Endothelial cell of umbilical vein (primary cell): ENCODE data around the gene FXYD6. TPM values are rescaled to one million over a fixed set of nuclear protein-coding genes. Genes with fewer than 3 reads are reported as not detected.

Experiments used
- BruUV-seq: library from RNA; stranded (reverse); fragments of 400-500 nt; replicated peaks from 2 replicates; lab custom pipeline; 2021; lab: Mats Ljungman, UMichigan
- CTCF ChIA-PET: fragments of 300-600, 350-600 bp; sonication (Branson Sonifier 250); formaldehyde crosslinking; loops from one replicate; lab custom pipeline; 2021; ENCODE audit warnings: antibody characterized with exemption, inconsistent platforms; lab: Charles Lee
- POLR2A ChIA-PET: fragments of 300-600, 350-600 bp; sonication (Branson Sonifier 250); formaldehyde crosslinking; loops from one replicate; lab custom pipeline; 2021; ENCODE audit warnings: antibody characterized with exemption, inconsistent platforms; lab: Charles Lee
- DNase-seq: peaks from one replicate; pipeline ENCODE4 v3.0.0-alpha.2; 2011; ENCODE audit warnings: low read depth, low spot score
- FAIRE-seq: peaks from 2 replicates; lab custom pipeline; 2011; peaks lifted over from hg19 to GRCh38; lab: Jason Lieb, UNC
- H2AFZ ChIP-seq: 2 replicates; pipeline ENCODE4 v1.6.0; 2012; ENCODE audit warnings: low read depth, low read length, control low read depth, inconsistent platforms
- H3K27ac ChIP-seq: 2 replicates; pipeline ENCODE4 v1.5.1; 2011; ENCODE audit warnings: low read depth, mild to moderate bottlenecking, control low read depth, low read length, moderate library complexity; ENCODE audit not compliant: insufficient read depth
- H3K27me3 ChIP-seq, 2 experiments: 2 replicates each; pipeline versions ENCODE4 v1.6.0 to v1.6.1; 2011; ENCODE audit warnings: low read length in 2 of 2, mixed read lengths in 1 of 2; ENCODE audit not compliant: control insufficient read depth in 2 of 2, insufficient read depth in 2 of 2
- H3K36me3 ChIP-seq, 2 experiments: 2 replicates in 1 of 2; 3 replicates in 1 of 2; pipeline ENCODE4 v1.5.1; 2011; ENCODE audit warnings: low read length in 2 of 2, mild to moderate bottlenecking in 1 of 2, moderate library complexity in 1 of 2; ENCODE audit not compliant: control insufficient read depth in 2 of 2, insufficient read depth in 2 of 2; ENCODE audit errors: extremely low read depth in 1 of 2
- H3K4me1 ChIP-seq: 3 replicates; pipeline ENCODE4 v1.5.1; 2011; ENCODE audit warnings: mild to moderate bottlenecking, low read length; ENCODE audit not compliant: control insufficient read depth, insufficient read depth; ENCODE audit errors: extremely low read depth
- H3K4me2 ChIP-seq: 2 replicates; pipeline ENCODE4 v1.6.1; 2011; ENCODE audit warnings: low read length, control low read depth, mixed read lengths; ENCODE audit not compliant: insufficient read depth
- H3K4me3 ChIP-seq, 3 experiments: fragments of 200-600 bp in 1 of 3; sonication (generic), shearing (Covaris generic) in 1 of 3; replicated peaks in 1 of 3; 2 replicates each; pipeline ENCODE4 v1.5.1; 2011 to 2016; ENCODE audit warnings: control low read depth in 3 of 3, low read length in 3 of 3, mild to moderate bottlenecking in 2 of 3, inconsistent platforms in 1 of 3, low read depth in 1 of 3, moderate library complexity in 1 of 3; ENCODE audit not compliant: insufficient read depth in 1 of 3
- H3K79me2 ChIP-seq: 2 replicates; pipeline ENCODE4 v1.6.0; 2012; ENCODE audit warnings: low read length, inconsistent platforms; ENCODE audit not compliant: control insufficient read depth, insufficient read depth
- H3K9ac ChIP-seq: replicated peaks from 2 replicates; pipeline ENCODE3; 2011; ENCODE audit warnings: low read length, control low read depth; ENCODE audit not compliant: insufficient read depth; ENCODE audit errors: extremely low read depth
- H3K9me1 ChIP-seq: replicated peaks from 3 replicates; pipeline ENCODE4 v1.6.0; 2011; ENCODE audit warnings: mild to moderate bottlenecking, low read length; ENCODE audit not compliant: control insufficient read depth, insufficient read depth; ENCODE audit errors: extremely low read depth
- H3K9me3 ChIP-seq: replicated peaks from 2 replicates; pipeline ENCODE4 v1.5.1; 2012; ENCODE audit warnings: low read length, inconsistent platforms; ENCODE audit not compliant: control insufficient read depth, insufficient read depth
- H4K20me1 ChIP-seq: replicated peaks from 2 replicates; pipeline ENCODE3; 2011; ENCODE audit warnings: mild to moderate bottlenecking, low read length; ENCODE audit not compliant: control insufficient read depth, insufficient read depth; ENCODE audit errors: extremely low read depth
- CTCF ChIP-seq, 2 donors: IDR thresholded peaks; 1 replicate in 1 of 2; 2 replicates in 1 of 2; pipeline ENCODE4 v1.5.1; 2011; ENCODE audit warnings: low read length in 2 of 2, mild to moderate bottlenecking in 2 of 2, moderate library complexity in 2 of 2, control low read depth in 1 of 2, inconsistent platforms in 1 of 2, low read depth in 1 of 2; ENCODE audit not compliant: insufficient read depth in 1 of 2; ENCODE audit errors: extremely low read depth in 1 of 2
- EZH2 ChIP-seq: IDR thresholded peaks from 2 replicates; pipeline ENCODE4 v1.6.1; 2012; ENCODE audit warnings: borderline replicate concordance, low read depth, mild to moderate bottlenecking, moderate library complexity, low read length, inconsistent platforms; ENCODE audit not compliant: severe bottlenecking
- FOS ChIP-seq: IDR thresholded peaks from 2 replicates; pipeline ENCODE4 v1.6.1; 2011; ENCODE audit warnings: mild to moderate bottlenecking, low read length, moderate library complexity, borderline replicate concordance; ENCODE audit not compliant: insufficient read depth
- GATA2 ChIP-seq: IDR thresholded peaks from 2 replicates; pipeline ENCODE4 v1.7.0; 2011; ENCODE audit warnings: low read depth, mild to moderate bottlenecking, moderate library complexity, mixed read lengths, low read length; ENCODE audit not compliant: insufficient read length, insufficient read depth
- JUN ChIP-seq: IDR thresholded peaks from 2 replicates; pipeline ENCODE4 v1.6.1; 2011; ENCODE audit warnings: borderline replicate concordance, low read depth; ENCODE audit not compliant: insufficient read length, insufficient read depth
- MAX ChIP-seq: IDR thresholded peaks from 2 replicates; pipeline ENCODE4 v1.6.1; 2011; ENCODE audit not compliant: insufficient read depth, insufficient read length
- MYC ChIP-seq: IDR thresholded peaks from one replicate; pipeline ENCODE4 v1.6.1; 2011; ENCODE audit warnings: mild to moderate bottlenecking, low read depth, low read length
- POLR2A ChIP-seq: IDR thresholded peaks from 2 replicates; pipeline ENCODE4 v1.6.1; 2012; ENCODE audit warnings: low read depth, mild to moderate bottlenecking, control low read depth, low read length
- POLR2AphosphoS5 ChIP-seq: IDR thresholded peaks from 2 replicates; pipeline ENCODE4 v1.6.1; 2012; ENCODE audit warnings: low read depth, mild to moderate bottlenecking, control low read depth, low read length, moderate library complexity; ENCODE audit not compliant: insufficient read depth
- dilution Hi-C: fragments of 300-500 bp; cut with MboI; formaldehyde crosslinking; loops from one replicate; pipeline ENCODE4 v1.15.0; 2019; ENCODE audit warnings: low sequenced_read_pairs; ENCODE audit not compliant: extremely low pct_ligation_motif_present
- intact Hi-C: fragments of 100-400 bp; cut with micrococcal nuclease; formaldehyde crosslinking; loops from one replicate; pipeline ENCODE4 v1.10.0; 2022
- polyA plus RNA-seq, 4 experiments: library from polyadenylated mRNA; depleted of rRNA in 3 of 4; stranded (reverse) in 3 of 4; unstranded in 1 of 4; fragments of >200 nt; gene quantifications; 2 replicates each; pipeline versions ENCODE4 v1.2.1 to v1.2.3, GENCODE V29; 2011 to 2012; ENCODE audit warnings: missing spikeins in 1 of 4
- total RNA-seq: library from RNA; stranded (reverse); gene quantifications from 2 replicates; pipeline ENCODE4 v1.2.3, GENCODE V29; 2021

FXYD6 gene
- total and polyA plus RNA-seq, 2 donors (not counting 3 experiments of a cell fraction or from before 2014, with no cell fraction given) = 1.4 to 8.7 TPM

DNA sequence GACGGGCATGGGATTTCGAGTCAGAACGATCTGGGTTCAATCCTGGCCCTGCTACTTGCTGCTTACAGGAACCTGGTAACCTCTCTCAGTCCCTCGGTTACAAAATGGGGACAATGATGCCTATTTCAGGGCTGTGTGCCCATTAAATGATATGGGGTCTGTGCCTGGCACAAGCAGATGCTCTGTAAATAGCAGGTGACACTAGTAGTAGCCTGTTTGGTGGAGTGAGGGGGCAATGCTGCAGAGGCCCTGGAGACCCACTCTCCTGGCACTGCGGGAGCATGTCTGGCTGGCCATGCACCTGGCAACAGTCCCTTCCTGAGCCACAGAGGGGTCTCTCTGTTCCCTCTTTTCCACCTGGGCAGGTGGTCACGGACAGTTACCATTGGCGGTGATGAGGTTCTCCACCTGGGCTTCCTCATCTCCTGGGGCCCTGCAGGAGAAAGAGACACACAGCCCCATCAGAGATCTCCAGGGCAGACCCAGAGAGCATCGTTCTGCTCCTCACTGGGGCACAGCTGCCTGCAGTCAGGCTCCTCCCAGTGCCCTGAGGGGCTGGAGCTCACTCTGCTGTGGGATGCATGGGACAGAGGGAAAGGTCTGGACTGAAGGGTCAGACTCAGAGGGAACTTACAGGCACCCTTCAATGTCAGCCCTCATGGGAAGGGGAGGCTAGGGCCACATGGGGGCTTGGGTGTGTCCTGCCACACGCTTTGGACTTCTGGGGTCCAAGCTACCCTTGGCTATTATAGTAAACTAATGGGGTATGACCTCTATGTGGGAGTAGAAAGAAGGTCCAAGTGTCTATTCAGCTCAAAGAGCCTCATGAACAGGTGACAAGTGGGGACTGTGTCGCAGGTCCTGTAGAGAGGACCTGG is 36.3 kb downstream of the FXYD6 start:
- no TSS peak for BruUV-seq

More for the DNA sequence above, 36.3 kb downstream of the FXYD6 start:
- H3K9ac ChIP-seq = no peak overlapping the region
- DNase-seq = no peak
- no peaks in the 10 kb centered on the region for H3K9me3 ChIP-seq
- ChIA-PET CTCF (interaction anchor here (1.3 to 7.8 kb wide), 2 partner anchors 23 to 108 kb away, joined by 5 to 229 read pairs; no protein-coding TSS in a partner anchor), POLR2A (no interaction called here)
- H3K27ac ChIP-seq = no peak overlapping the region
- H2AFZ ChIP-seq = no peak overlapping the region
- H3K4me1 ChIP-seq = no peaks in the 10 kb centered on the region
- H3K4me2 ChIP-seq = no peak overlapping the region
- intact Hi-C loops (no loop called here), dilution Hi-C loops (no loop called here)
- H4K20me1 ChIP-seq = no peaks in the 10 kb centered on the region
- H3K9me1 ChIP-seq = no peaks in the 10 kb centered on the region
- no peaks in the 10 kb centered on the region for H3K36me3 ChIP-seq
- FAIRE-seq = no peak
- peaks cover 0 to 7% of the 10 kb centered on the region in 2 experiments for H3K27me3 ChIP-seq
- no peaks in the 10 kb centered on the region for H3K79me2 ChIP-seq
- H3K4me3 ChIP-seq = no peak overlapping the region
- TF ChIP-seq CTCF (IDR thresholded peaks at IDR 0.05; ENCODE audit: extremely low read depth in 1 of 2, insufficient read depth in 1 of 2, low read depth in 1 of 2, low read length in 2 of 2) (no peak), MAX (no peak), MYC (no peak), POLR2A (no peak), EZH2 (no peak), GATA2 (no peak), POLR2AphosphoS5 (no peak), JUN (no peak), FOS (no peak)
